PFSK-1 (cell line): ENCODE data around the gene ASZ1.

Experiments
- FOXP2 ChIP-seq: optimal IDR thresholded peaks from 2 replicates; pipeline ENCODE3; 2011; ENCODE audit warnings: borderline replicate concordance, control low read depth, inconsistent platforms; ENCODE audit not compliant: insufficient read depth; ENCODE audit errors: extremely low read length, extremely low read depth
- POLR2AphosphoS5 ChIP-seq: IDR thresholded peaks from 2 replicates; pipeline ENCODE4 v1.6.1; 2012; ENCODE audit warnings: low read depth, mild to moderate bottlenecking, control low read depth, low read length, moderate library complexity
- SIN3A ChIP-seq: IDR thresholded peaks from 2 replicates; pipeline ENCODE4 v1.6.1; 2012; ENCODE audit warnings: mild to moderate bottlenecking, low read length, moderate library complexity, borderline replicate concordance; ENCODE audit not compliant: insufficient read depth
- TAF1 ChIP-seq: IDR thresholded peaks from 2 replicates; pipeline ENCODE4 v1.6.1; 2012; ENCODE audit warnings: low read length, control low read depth, borderline replicate concordance; ENCODE audit not compliant: insufficient read depth
- TF ChIP-seq, protein P1 (sequence below), 2 experiments: IDR thresholded peaks; 2 replicates each; pipeline versions ENCODE4 v1.6.1 to v1.8.0; 2011 to 2012; ENCODE audit warnings: low read depth in 2 of 2, low read length in 2 of 2, control low read depth in 1 of 2, inconsistent platforms in 1 of 2, mild to moderate bottlenecking in 1 of 2, moderate library complexity in 1 of 2; ENCODE audit not compliant: insufficient read depth in 1 of 2

DNA sequence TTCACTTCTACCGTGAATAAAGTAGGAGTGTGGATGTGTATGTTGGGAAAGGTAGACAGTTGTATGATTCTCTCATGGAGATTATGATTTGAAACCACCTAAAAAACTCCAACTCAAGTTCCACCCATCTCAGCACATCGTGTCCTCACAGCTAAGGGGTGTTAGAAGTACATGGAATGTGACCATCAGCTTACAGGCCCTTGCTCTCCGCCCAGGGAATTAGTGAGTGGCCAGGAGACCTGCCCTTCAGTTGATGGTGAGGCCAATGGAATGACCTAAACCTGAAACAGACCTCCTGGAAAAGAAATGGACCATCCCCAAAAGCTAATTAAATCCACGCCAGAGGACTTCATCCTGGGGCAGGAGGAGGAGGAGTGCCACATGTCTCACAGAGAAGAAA is 102.3 kb downstream of the ASZ1 start:
- TF ChIP-seq SIN3A: no peak
- TF ChIP-seq, protein P1, sequence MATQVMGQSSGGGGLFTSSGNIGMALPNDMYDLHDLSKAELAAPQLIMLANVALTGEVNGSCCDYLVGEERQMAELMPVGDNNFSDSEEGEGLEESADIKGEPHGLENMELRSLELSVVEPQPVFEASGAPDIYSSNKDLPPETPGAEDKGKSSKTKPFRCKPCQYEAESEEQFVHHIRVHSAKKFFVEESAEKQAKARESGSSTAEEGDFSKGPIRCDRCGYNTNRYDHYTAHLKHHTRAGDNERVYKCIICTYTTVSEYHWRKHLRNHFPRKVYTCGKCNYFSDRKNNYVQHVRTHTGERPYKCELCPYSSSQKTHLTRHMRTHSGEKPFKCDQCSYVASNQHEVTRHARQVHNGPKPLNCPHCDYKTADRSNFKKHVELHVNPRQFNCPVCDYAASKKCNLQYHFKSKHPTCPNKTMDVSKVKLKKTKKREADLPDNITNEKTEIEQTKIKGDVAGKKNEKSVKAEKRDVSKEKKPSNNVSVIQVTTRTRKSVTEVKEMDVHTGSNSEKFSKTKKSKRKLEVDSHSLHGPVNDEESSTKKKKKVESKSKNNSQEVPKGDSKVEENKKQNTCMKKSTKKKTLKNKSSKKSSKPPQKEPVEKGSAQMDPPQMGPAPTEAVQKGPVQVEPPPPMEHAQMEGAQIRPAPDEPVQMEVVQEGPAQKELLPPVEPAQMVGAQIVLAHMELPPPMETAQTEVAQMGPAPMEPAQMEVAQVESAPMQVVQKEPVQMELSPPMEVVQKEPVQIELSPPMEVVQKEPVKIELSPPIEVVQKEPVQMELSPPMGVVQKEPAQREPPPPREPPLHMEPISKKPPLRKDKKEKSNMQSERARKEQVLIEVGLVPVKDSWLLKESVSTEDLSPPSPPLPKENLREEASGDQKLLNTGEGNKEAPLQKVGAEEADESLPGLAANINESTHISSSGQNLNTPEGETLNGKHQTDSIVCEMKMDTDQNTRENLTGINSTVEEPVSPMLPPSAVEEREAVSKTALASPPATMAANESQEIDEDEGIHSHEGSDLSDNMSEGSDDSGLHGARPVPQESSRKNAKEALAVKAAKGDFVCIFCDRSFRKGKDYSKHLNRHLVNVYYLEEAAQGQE (IDR thresholded peaks at IDR 0.05; ENCODE audit: insufficient read depth in 1 of 2, low read depth in 2 of 2, low read length in 2 of 2): no peak
- no peak for TF ChIP-seq TAF1
- TF ChIP-seq POLR2AphosphoS5: no peak
- no peak for TF ChIP-seq FOXP2
